ENCODE measurements around the gene JAG2.

JAG2 gene

DNA sequence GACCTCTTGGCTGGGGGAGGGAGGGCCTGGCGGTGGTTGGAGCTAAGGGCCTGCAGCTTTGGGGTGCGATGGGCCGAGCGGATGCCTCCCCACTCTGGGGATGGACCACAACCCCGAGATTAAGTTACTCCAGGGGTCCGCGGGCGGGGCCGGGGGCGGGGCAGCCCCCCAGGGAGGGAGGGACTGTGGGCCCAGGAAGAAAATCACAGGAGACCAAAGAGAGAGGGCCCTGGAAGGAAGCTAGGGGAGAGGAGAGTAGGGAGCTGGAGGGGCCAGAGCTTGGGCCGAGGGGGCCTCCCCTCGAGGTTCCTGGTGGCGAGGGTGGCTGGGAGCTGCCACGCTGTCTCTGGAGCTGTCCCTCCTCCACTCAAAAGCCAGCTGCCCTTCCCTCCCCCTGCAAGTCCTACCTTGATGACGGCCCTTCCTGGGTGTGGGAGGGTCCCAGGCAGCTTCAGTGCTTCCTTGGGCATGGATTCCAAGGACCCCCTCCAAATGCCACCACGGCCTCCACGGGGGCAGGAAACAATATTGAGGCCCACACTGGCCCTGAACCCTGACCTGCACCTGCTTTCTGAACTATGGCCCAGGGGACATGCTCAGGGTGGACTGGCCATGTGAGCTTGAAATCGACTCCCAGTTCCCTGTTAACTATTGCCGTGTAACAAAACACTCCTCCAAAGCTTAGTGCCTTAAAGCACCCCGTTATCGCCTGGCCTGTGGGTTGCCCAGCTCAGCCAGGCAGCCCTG lies 13.1 kb upstream of the JAG2 start:
- DNase-seq: no peak

DNA sequence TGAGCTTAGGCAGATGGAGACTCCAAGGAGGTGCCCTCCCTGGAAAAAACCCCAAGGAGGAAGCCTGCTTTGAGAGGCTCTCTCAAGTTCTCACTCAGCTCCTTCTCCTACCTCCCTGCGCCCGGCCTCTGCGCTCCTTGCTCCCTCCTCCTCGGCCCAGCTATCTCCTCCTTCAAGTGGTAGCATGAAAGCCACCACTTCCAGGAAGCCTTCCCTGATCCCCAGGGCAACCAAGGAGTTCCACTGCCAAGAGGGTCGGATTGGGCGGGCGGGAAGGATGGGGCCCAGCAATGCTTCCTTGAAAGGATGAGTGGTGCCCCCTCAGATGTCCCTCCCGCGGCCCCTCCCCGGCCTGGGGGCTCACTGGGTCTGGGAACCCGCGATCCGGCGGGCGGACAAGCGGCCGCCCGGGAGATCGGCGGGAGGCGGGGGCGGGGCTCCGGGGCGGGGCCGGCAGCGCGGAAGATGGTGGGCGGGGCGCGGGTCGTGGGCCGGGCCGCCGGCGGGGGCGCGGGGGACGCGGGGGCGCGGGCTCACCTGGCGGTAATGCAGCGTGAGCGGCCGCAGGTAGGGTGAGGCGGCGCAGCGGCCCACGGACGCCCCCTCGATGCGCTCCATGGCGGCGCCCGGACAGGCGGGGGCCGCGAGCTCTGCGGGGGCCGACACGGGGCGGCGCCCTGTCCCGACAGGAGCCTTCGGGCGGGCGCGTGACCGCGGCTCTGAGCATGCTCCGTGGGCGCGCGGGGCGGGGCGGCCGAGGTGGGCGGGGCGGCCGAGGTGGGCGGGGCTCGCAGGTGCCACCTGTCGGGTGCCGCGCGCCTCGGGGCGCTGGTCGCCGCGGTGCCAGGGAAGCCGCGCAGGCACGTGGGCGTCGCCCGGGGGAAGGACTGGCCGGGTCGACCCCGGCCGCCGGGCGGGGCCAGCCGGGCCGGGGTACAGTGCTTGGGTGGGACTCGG lies 12.3 kb upstream of the JAG2 start, which contains the start of gene NUDT14:
NUDT14 (minus strand) TSS at position 721 of the 957 bp plus-strand sequence; CDS start at position 618, 103 bp downstream.
- peak; percentile 19 for DNase-seq

GRCh38 chr14:105179191-105179590 lies 10.6 kb upstream of the JAG2 start:
- no peak for DNase-seq

DNA sequence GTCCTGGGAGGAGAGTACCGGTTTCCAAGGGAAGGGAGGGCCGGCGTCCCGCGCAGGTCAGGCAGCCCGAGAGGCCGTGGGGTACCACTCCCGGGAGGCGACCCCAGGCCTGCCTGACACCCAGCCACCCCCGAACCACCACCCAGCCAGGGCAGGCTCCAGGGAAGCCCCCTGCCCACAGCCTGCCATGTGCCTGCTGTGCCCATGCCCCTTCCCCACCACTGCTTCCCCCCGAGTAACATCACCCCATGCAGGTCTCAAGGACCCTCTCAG lies 10.2 kb upstream of the JAG2 start:
- no peak for DNase-seq

GRCh38 chr14:105178069-105178867 lies 9.7 kb upstream of the JAG2 start:
- DNase-seq: no peak

DNA sequence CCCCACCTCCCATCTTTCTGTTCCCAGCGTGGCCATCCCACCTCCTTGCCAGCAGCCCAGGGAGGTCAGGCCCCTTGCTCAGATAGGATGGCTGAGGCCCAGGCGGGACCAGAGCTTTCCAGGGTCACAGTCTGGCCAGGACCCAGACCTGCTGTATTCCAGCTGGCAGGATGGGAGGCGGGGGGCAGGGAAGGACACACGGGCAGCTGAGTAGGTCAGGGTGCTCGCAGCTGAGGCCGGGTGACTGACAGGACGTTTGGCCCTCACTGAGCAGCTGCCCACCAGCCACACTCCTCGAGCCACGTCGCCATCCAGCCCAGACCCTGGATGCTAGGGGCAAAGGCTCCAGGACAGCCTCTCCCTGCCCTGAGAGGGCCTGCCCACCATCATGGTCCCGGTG lies 8.5 kb upstream of the JAG2 start:
- no peak for DNase-seq

DNA sequence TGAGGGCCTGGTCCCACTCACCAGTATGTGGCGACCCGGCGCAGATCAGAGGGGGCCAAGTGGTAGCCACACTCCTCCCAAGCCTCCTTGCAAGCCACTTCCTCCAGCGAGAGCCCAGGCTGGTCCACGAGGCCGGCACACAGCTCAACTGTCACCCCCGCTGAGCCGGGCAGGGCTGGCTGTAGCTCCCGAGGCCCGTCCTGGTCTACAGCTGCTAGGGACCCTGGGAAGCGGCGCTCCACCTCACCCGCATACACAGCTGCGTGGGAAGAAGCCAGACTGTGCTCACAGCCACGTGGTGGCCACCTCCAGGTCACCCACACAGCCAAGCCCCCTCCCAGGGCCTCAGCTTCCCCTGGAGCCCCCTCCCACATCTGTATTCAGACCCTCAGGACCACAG lies 7.9 kb upstream of the JAG2 start:
- DNase-seq: no peak

GRCh38 chr14:105173901-105174894 lies 5.6 kb upstream of the JAG2 start:
- DNase-seq: no peak

- DNase-seq: no peak
These were observed 4.6 kb upstream of the JAG2 start for GRCh38 chr14:105173145-105173544.

DNA sequence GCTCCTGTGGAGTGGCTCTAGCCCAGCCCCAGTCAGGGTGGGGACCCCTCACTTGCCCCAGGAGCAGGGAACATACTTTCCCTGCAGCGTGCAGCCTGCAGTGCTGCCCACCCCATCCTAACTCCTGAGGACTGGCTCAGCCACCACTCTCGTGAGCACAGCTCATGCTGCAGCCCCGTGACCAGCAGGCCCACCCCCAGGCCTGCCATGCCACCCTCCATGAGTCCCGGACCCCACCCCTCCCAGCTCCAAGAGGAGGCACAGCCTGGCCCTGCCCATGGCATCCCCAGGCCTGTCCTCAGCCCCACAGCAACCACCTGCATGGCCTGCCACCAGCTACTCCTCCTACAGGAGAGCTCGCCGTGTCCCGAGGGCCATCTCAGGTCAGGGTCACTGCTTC lies 3.9 kb upstream of the JAG2 start:
- DNase-seq: no peak

GRCh38 chr14:105171004-105171673 lies 2.6 kb upstream of the JAG2 start:
- DNase-seq: no peak

GRCh38 chr14:105169776-105170655 lies 1.4 kb upstream of the JAG2 start:
- DNase-seq: no peak

DNA sequence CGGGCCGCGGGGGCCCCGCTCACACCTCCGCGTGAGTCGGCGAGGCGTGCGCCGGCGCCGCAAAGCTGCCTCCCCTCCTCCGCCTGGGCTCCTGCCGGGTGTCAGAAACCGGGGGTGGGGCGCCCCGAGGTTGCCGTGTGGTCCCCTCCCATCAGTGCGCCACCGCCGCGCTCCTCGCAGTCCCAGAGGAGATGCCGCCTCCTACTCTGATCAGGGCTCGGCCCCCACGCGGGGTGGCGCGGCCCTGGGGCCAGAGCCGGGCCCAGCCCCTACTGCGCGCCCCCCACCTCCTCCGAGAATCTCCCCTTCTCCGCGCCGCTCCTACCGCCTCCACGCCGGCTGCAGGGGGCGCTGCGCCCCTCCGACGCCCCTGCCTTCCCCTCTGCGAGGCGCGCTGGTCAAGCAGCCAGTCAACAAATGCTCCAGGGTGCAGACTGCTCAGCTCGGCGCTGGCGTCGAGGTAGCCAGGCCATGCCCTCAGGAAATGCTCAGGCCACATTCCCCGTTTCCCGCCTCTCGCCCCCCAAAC lies 467 bp upstream of the JAG2 start:
- no peak for DNase-seq

GRCh38 chr14:105168093-105168420 lies 519 bp downstream of the JAG2 start:
- no peak for DNase-seq

DNA sequence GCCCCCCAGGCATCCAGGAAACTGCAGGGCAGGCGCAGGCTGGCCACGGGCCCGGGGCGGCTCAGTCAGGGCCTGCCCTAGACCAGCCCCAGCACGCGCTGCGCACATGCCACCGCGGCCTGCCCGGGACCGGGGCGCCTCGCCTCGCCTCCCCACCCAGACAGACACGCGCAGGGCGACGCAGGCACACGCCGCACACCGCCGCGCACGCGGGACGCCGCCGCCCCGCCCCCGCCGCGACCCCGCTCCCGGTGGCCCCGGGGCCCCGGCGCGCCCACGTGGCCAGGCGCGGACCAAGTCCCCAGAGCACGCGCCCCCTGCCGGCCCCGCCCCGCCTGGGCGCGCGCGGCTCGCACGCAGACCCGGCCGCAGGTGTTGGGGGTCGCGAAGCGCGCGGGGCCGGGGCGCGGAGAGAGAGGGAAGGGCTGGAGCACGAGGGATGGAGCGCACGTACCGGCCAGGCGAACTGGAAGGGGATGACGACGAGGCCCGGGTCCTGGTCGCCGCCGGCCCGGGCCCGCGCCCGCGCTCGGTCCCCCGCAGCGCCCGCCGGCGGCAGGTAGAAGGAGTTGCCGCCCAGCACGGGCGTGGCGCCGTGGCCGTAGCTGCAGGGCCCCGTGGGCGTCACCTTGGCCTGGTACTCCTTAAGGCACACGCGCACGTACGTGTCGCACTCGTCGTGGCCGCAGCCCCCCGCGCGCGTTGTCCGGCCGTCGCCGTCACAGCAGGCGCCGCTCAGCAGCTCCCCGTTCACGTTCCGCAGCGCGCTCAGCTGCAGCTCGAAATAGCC lies 1.1 kb downstream of the JAG2 start:
- no peak for DNase-seq

DNA sequence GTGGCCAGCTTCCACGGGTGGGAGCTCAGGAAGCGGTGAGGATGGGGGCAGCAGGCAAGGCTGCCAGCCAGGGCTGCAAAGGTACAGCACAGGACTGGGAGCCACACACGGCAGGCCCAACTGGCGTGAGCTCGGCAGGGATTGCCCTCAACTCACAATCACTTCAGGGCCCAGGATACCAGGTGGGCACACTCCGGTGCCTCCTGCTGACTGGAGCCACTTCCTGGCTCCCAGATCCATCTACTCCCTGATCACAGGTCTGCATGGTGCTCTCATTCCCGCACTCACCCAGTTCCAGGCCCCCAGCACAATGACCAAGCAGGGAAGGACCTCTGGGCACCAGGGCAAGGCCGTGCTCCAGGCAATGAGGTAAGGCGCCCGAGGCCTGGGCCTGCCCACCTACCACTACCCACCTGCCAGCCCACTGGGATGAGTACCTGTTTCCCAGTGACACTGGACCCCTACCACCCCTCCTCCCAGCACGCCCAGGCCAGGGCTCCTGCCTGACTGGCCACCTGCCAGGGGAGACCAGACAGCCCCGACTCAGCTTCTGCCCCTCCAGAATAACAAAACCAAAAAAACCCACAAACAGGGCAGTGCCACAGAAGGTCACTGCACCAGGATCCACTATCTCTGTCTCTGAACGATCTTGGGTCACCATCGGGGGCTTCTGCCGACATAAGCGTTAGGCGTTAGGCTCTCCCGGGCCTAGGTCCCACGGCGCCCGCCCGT lies 1.8 kb downstream of the JAG2 start:
- DNase-seq: no peak

GRCh38 chr14:105165761-105166485 lies 2.7 kb downstream of the JAG2 start:
- no peak for DNase-seq

Data from fibroblast of skin of abdomen (primary cell).